Trophoblast cell (in vitro differentiated cells and primary cell): ENCODE results near the gene CCNY.
"Not testable (repeated sequence)": the region's sequence is repeated elsewhere in the genome, so short reads cannot be mapped to it uniquely, and the experiment has no call there.

Source experiments
- DNase-seq, 2 donors: peaks; one replicate each; pipeline ENCODE4 v3.0.0-alpha.2; 2016
- H2AFZ ChIP-seq: 2 replicates; pipeline ENCODE4 v1.6.1; 2013; ENCODE audit warnings: low read length, moderate library complexity, mild to moderate bottlenecking; ENCODE audit not compliant: insufficient read depth, poor library complexity
- H2AK5ac ChIP-seq: 2 replicates; pipeline ENCODE4 v1.6.1; 2013; ENCODE audit warnings: mild to moderate bottlenecking, low read length
- H2BK120ac ChIP-seq: 2 replicates; pipeline ENCODE4 v1.6.1; 2013; ENCODE audit warnings: low read length, mild to moderate bottlenecking, moderate library complexity; ENCODE audit not compliant: insufficient read depth, poor library complexity
- H2BK12ac ChIP-seq: 2 replicates; pipeline ENCODE4 v1.6.1; 2013; ENCODE audit warnings: mild to moderate bottlenecking, low read length, moderate library complexity
- H2BK5ac ChIP-seq: 2 replicates; pipeline ENCODE4 v1.6.1; 2013; ENCODE audit warnings: low read length, low read depth, moderate library complexity, mild to moderate bottlenecking; ENCODE audit not compliant: poor library complexity
- H3K14ac ChIP-seq: 2 replicates; pipeline ENCODE4 v1.6.1; 2013; ENCODE audit warnings: mild to moderate bottlenecking, low read length
- H3K18ac ChIP-seq: 2 replicates; pipeline ENCODE4 v1.6.1; 2013; ENCODE audit warnings: mild to moderate bottlenecking, low read length
- H3K23ac ChIP-seq: 2 replicates; pipeline ENCODE4 v1.6.1; 2013; ENCODE audit warnings: low read length
- H3K27ac ChIP-seq: 2 replicates; pipeline ENCODE4 v1.5.1; 2013; ENCODE audit warnings: low read depth, mild to moderate bottlenecking, inconsistent platforms, low read length, moderate library complexity
- H3K27me3 ChIP-seq: 2 replicates; pipeline ENCODE4 v1.6.1; 2013; ENCODE audit warnings: inconsistent platforms, mild to moderate bottlenecking, low read length, moderate library complexity; ENCODE audit not compliant: insufficient read depth
- H3K36me3 ChIP-seq, 2 experiments: 1 replicate in 1 of 2; 2 replicates in 1 of 2; pipeline ENCODE4 v1.6.1; 2013; ENCODE audit warnings: low read length in 2 of 2, mild to moderate bottlenecking in 2 of 2, moderate library complexity in 1 of 2; ENCODE audit not compliant: insufficient read depth in 2 of 2, control insufficient read depth in 1 of 2
- H3K4ac ChIP-seq: 2 replicates; pipeline ENCODE4 v1.6.1; 2013; ENCODE audit warnings: low read depth, mild to moderate bottlenecking, low read length, moderate library complexity
- H3K4me1 ChIP-seq, 2 experiments: 1 replicate in 1 of 2; 2 replicates in 1 of 2; pipeline ENCODE4 v1.6.1; 2013; ENCODE audit warnings: low read length in 2 of 2, mild to moderate bottlenecking in 2 of 2, moderate library complexity in 1 of 2; ENCODE audit not compliant: insufficient read depth in 2 of 2, control insufficient read depth in 1 of 2
- H3K4me2 ChIP-seq: 2 replicates; pipeline ENCODE4 v1.6.1; 2013; ENCODE audit warnings: inconsistent platforms, mild to moderate bottlenecking, low read length, moderate library complexity
- H3K4me3 ChIP-seq: 2 replicates; pipeline ENCODE4 v1.5.1; 2013; ENCODE audit warnings: mild to moderate bottlenecking, low read depth, low read length, inconsistent platforms
- H3K79me1 ChIP-seq: one replicate; pipeline ENCODE4 v1.6.1; 2013; ENCODE audit warnings: low read length
- H3K79me2 ChIP-seq: 2 replicates; pipeline ENCODE4 v1.6.1; 2013; ENCODE audit warnings: low read length, mild to moderate bottlenecking; ENCODE audit not compliant: control insufficient read depth, insufficient read depth, poor library complexity
- H3K9ac ChIP-seq: 2 replicates; pipeline ENCODE4 v1.6.1; 2013; ENCODE audit warnings: mild to moderate bottlenecking, low read length
- H3K9me3 ChIP-seq: 2 replicates; pipeline ENCODE4 v1.6.1; 2013; ENCODE audit warnings: low read depth, mild to moderate bottlenecking, control low read depth, inconsistent platforms, low read length; ENCODE audit not compliant: insufficient read depth
- H4K12ac ChIP-seq: 2 replicates; pipeline ENCODE4 v1.6.1; 2013; ENCODE audit warnings: low read depth, mild to moderate bottlenecking, low read length, moderate library complexity
- H4K8ac ChIP-seq: 2 replicates; pipeline ENCODE4 v1.6.1; 2013; ENCODE audit warnings: low read depth, mild to moderate bottlenecking, low read length, moderate library complexity
- H4K91ac ChIP-seq: one replicate; pipeline ENCODE4 v1.6.1; 2013; ENCODE audit warnings: low read depth, mild to moderate bottlenecking, low read length, moderate library complexity
- WGBS: extraction: QIAGEN DNeasy Blood & Tissue Kit; methylation state at CpG from one replicate; pipeline ENCODE4 v1.1.7; 2013; ENCODE audit warnings: missing lambda C conversion rate; ENCODE audit not compliant: insufficient read length, insufficient coverage; ENCODE audit errors: extremely low coverage; 5-methylcytosine and 5-hydroxymethylcytosine counted together

CCNY gene

GRCh38 chr10:35353805-35354204 lies 17.5 kb downstream of the CCNY start:
- H3K27ac ChIP-seq = no peak overlapping the region
- H2BK120ac ChIP-seq = no peak overlapping the region
- H3K27me3 ChIP-seq = no peaks in the 10 kb centered on the region
- no peaks in the 10 kb centered on the region for H3K79me1 ChIP-seq
- H3K4me3 ChIP-seq = no peak overlapping the region
- H2AK5ac ChIP-seq = no peak overlapping the region
- DNase-seq = peak; percentile 16 to 44
- H3K9me3 ChIP-seq = no peaks in the 10 kb centered on the region
- H3K9ac ChIP-seq = no peak overlapping the region
- no peak overlapping the region for H3K14ac ChIP-seq
- no peak overlapping the region for H2AFZ ChIP-seq
- peak overlapping the region; percentile 40 for H3K18ac ChIP-seq
- no peak overlapping the region for H3K4ac ChIP-seq
- H3K36me3 ChIP-seq = no peaks in the 10 kb centered on the region
- H4K91ac ChIP-seq = no peak overlapping the region
- H4K12ac ChIP-seq = no peak overlapping the region
- H3K23ac ChIP-seq = no peak overlapping the region
- H2BK5ac ChIP-seq = no peak overlapping the region
- H3K4me1 ChIP-seq = peaks cover 2 to 3% of the 10 kb centered on the region in 2 experiments
- peaks cover 3% of the 10 kb centered on the region for H3K79me2 ChIP-seq
- no peak overlapping the region for H3K4me2 ChIP-seq
- no CpG with 5 or more reads among the region's 1 CpG for WGBS
- H2BK12ac ChIP-seq = no peak overlapping the region
- H4K8ac ChIP-seq = no peak overlapping the region

DNA sequence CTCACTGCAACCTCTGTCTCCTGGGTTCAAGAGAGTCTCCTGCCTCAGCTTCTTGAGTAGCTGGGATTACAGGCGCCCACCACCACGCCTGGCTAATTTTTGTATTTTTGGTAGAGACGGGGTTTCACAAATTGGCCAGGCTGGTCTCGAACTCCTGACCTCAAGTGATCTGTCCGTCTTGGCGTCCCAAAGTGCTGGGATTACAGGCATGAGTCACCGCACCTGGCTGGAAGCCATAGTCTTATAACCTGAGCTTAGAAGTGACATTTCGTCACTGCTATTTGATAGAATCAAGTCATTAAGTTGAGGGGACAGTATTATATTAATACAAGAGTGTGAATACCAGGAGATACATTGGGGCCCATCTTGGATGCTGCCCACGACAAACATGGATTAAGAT lies 17.9 kb downstream of the CCNY start:
- not testable (repeated sequence) for H4K91ac ChIP-seq

GRCh38 chr10:35355971-35356724 lies 19.8 kb downstream of the CCNY start:
- Histone ChIP-seq H2BK12ac (no peak overlapping the region), H3K14ac (no peak overlapping the region), H3K79me1 (no peaks in the 10 kb centered on the region), H3K23ac (no peak overlapping the region), H3K4me3 (no peak overlapping the region), H3K18ac (no peak overlapping the region), H2BK120ac (no peak overlapping the region), H2AFZ (no peak overlapping the region), H3K79me2 (peaks cover 1% of the 10 kb centered on the region), H3K4me2 (no peak overlapping the region), H3K4me1 (peaks cover 5 to 6% of the 10 kb centered on the region in 2 experiments), H3K9me3 (no peaks in the 10 kb centered on the region), H4K12ac (no peak overlapping the region), H4K8ac (no peak overlapping the region), H3K27me3 (no peaks in the 10 kb centered on the region), H2AK5ac (no peak overlapping the region), H3K36me3 (no peaks in the 10 kb centered on the region), H2BK5ac (no peak overlapping the region), H3K27ac (no peak overlapping the region), H3K4ac (no peak overlapping the region), H4K91ac (no peak overlapping the region), H3K9ac (no peak overlapping the region)
- WGBS = no CpG with 5 or more reads among the region's 9 CpGs
- no peak for DNase-seq

More for the DNA sequence above, 17.9 kb downstream of the CCNY start:
- H2AFZ ChIP-seq, H3K79me1 ChIP-seq, H3K4me3 ChIP-seq, H2AK5ac ChIP-seq, H3K9me3 ChIP-seq, H2BK12ac ChIP-seq, DNase-seq, H3K36me3 ChIP-seq, H3K4me2 ChIP-seq, H3K27me3 ChIP-seq, H4K12ac ChIP-seq, H4K8ac ChIP-seq, H3K18ac ChIP-seq, H2BK120ac ChIP-seq, H2BK5ac ChIP-seq, H3K9ac ChIP-seq, H3K4me1 ChIP-seq, H3K23ac ChIP-seq, H3K27ac ChIP-seq, H3K79me2 ChIP-seq, H3K14ac ChIP-seq: not testable (repeated sequence)
- WGBS = no CpG with 5 or more reads among the region's 9 CpGs
- peak overlapping the region; percentile 10 for H3K4ac ChIP-seq

GRCh38 chr10:35356725-35357092 lies 20.4 kb downstream of the CCNY start:
- Histone ChIP-seq H2AFZ (no peak overlapping the region), H3K4me2 (no peak overlapping the region)

More at GRCh38 chr10:35356725-35357092, 20.4 kb downstream of the CCNY start:
- Histone ChIP-seq H2BK120ac (no peak overlapping the region), H3K4me3 (no peak overlapping the region), H3K14ac (no peak overlapping the region), H4K8ac (no peak overlapping the region), H3K79me2 (peaks cover 1% of the 10 kb centered on the region), H2AK5ac (no peak overlapping the region), H3K27me3 (no peaks in the 10 kb centered on the region), H3K18ac (no peak overlapping the region), H3K23ac (no peak overlapping the region), H3K4me1 (peaks cover 5 to 6% of the 10 kb centered on the region in 2 experiments), H3K27ac (no peak overlapping the region), H3K79me1 (no peaks in the 10 kb centered on the region), H4K91ac (no peak overlapping the region), H3K9me3 (no peaks in the 10 kb centered on the region), H3K36me3 (no peaks in the 10 kb centered on the region), H2BK5ac (no peak overlapping the region), H2BK12ac (no peak overlapping the region), H3K9ac (no peak overlapping the region), H3K4ac (no peak overlapping the region), H4K12ac (no peak overlapping the region)
- no CpG with 5 or more reads among the region's 2 CpGs for WGBS
- DNase-seq = no peak
